OCI-LY7 (cell line): ENCODE data around the gene PGAP6. TPM values are rescaled to one million over a fixed set of nuclear protein-coding genes. Genes with fewer than 3 reads are reported as not detected.
A peak's percentile ranks its signal among the peaks of the same experiment; 100 is the strongest.

Source experiments
- BruUV-seq: library from RNA; stranded (reverse); fragments of 400-500 nt; replicated peaks from 2 replicates; lab custom pipeline; 2021; lab: Mats Ljungman, UMichigan
- CTCF ChIA-PET: fragments of 300-600 bp; sonication (Branson Sonifier 250); formaldehyde crosslinking; loops from one replicate; lab custom pipeline; 2022; ENCODE audit warnings: antibody characterized with exemption; ENCODE audit not compliant: unreplicated experiment; lab: Charles Lee
- POLR2A ChIA-PET: fragments of 300-600 bp; sonication (Branson Sonifier 250); formaldehyde crosslinking; loops from one replicate; lab custom pipeline; 2022; ENCODE audit warnings: antibody characterized with exemption; lab: Charles Lee
- DNase-seq: peaks from one replicate; pipeline ENCODE4 v3.0.0-alpha.2; 2015; ENCODE audit warnings: low spot score
- H2AFZ ChIP-seq: fragments of 200-600 bp; sonication (generic), shearing (Covaris generic); 2 replicates; pipeline ENCODE4 v1.6.1; 2014; ENCODE audit warnings: mild to moderate bottlenecking, antibody characterized with exemption, low read length, moderate library complexity
- H3K27ac ChIP-seq: fragments of 200-600 bp; sonication (generic); 2 replicates; pipeline ENCODE4 v1.5.1; 2014; ENCODE audit warnings: mixed run types, low read depth, mild to moderate bottlenecking, moderate library complexity, low read length, inconsistent platforms; ENCODE audit not compliant: poor library complexity, severe bottlenecking
- H3K36me3 ChIP-seq: fragments of 200-600 bp; sonication (generic); 2 replicates; pipeline ENCODE4 v1.6.1; 2014; ENCODE audit warnings: mild to moderate bottlenecking, antibody characterized with exemption, low read length, moderate library complexity, mixed read lengths; ENCODE audit not compliant: insufficient read depth
- H3K4me1 ChIP-seq: fragments of 200-600 bp; sonication (generic); 2 replicates; pipeline ENCODE4 v1.5.1; 2014; ENCODE audit warnings: mild to moderate bottlenecking, low read length; ENCODE audit not compliant: insufficient read depth, poor library complexity, severe bottlenecking
- H3K4me2 ChIP-seq: fragments of 200-600 bp; sonication (generic); 2 replicates; pipeline ENCODE4 v1.6.1; 2014; ENCODE audit warnings: mild to moderate bottlenecking, low read length
- H3K4me3 ChIP-seq: fragments of 200-600 bp; sonication (generic); 2 replicates; pipeline ENCODE4 v1.5.1; 2014; ENCODE audit warnings: mild to moderate bottlenecking, low read depth, low read length; ENCODE audit not compliant: poor library complexity, severe bottlenecking
- H3K79me2 ChIP-seq: fragments of 200-600 bp; sonication (generic); 2 replicates; pipeline ENCODE4 v1.6.1; 2016; ENCODE audit warnings: low read depth, mild to moderate bottlenecking, low read length, moderate library complexity, mixed read lengths; ENCODE audit not compliant: insufficient read depth
- H3K9me2 ChIP-seq: fragments of 200-600 bp; sonication (generic); 2 replicates; pipeline ENCODE4 v1.6.1; 2016; ENCODE audit warnings: mild to moderate bottlenecking, low read length, mixed read lengths; ENCODE audit not compliant: insufficient read depth
- H3K9me3 ChIP-seq: fragments of 200-600 bp; sonication (generic); 2 replicates; pipeline ENCODE4 v1.6.1; 2014; ENCODE audit warnings: mild to moderate bottlenecking, mixed run types, low read length, mixed read lengths
- H4K20me1 ChIP-seq: fragments of 200-600 bp; sonication (generic); 2 replicates; pipeline ENCODE4 v1.6.1; 2014; ENCODE audit warnings: mild to moderate bottlenecking, antibody characterized with exemption, low read length, moderate library complexity, mixed read lengths; ENCODE audit not compliant: insufficient read depth
- EZH2phosphoT487 ChIP-seq: fragments of 200-600 bp; sonication (generic); IDR thresholded peaks from 2 replicates; pipeline ENCODE4 v1.6.1; 2018; ENCODE audit warnings: low read depth, borderline replicate concordance, mild to moderate bottlenecking, mixed run types, antibody characterized with exemption, low read length, moderate library complexity, mixed read lengths
- intact Hi-C: fragments of 100-400 bp; cut with micrococcal nuclease; formaldehyde crosslinking; loops from one replicate; pipeline ENCODE4 v1.10.0; 2022; ENCODE audit not compliant: unreplicated experiment
- total RNA-seq, 2 experiments: library from RNA; depleted of rRNA in 1 of 2; stranded (reverse); fragments of >200 nt in 1 of 2; shearing (Covaris generic) in 1 of 2; gene quantifications; 2 replicates each; pipeline ENCODE4 v1.2.3, GENCODE V29; 2014 to 2022
- TF ChIP-seq, protein P1 (sequence below): fragments of 200-600 bp; sonication (generic); conservative IDR thresholded peaks from 2 replicates; pipeline ENCODE4 v1.5.1; 2014; ENCODE audit warnings: mild to moderate bottlenecking, antibody characterized with exemption, low read length, moderate library complexity, mixed read lengths

The PGAP6 gene
- total RNA-seq, 2 experiments from 2014 or later, result 41.2 to 50.6 TPM

DNA sequence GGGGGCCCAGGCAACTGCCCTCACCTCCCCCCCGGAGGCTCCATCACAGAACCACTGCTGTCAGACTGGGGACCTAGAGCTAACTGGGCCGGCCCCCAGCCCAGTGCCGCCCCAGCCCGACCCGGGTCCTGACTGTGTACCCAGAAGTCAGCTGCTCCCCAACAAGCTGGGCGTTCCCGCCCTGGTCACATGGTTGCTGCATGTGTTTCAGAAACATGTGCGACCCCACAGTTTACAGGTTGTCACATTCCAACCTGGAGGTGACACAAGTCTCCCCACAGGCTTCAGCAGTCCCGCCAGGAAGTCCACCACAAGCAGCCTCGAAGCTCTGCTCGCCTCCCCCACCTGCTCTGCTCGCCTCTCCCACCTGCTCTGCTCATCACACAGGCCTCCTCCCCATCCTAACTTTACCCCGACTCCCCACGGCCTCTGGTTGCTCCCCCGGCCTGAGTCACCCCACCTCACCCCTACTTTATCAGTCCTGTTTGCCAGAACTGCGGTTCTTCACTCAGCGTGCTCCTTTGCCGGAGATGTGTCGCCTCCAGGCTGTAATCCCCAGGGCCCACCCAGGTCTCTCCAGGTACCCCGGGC lies 12.4 kb downstream of the PGAP6 start:
- no peak for TF ChIP-seq EZH2phosphoT487
- TF ChIP-seq, protein P1, sequence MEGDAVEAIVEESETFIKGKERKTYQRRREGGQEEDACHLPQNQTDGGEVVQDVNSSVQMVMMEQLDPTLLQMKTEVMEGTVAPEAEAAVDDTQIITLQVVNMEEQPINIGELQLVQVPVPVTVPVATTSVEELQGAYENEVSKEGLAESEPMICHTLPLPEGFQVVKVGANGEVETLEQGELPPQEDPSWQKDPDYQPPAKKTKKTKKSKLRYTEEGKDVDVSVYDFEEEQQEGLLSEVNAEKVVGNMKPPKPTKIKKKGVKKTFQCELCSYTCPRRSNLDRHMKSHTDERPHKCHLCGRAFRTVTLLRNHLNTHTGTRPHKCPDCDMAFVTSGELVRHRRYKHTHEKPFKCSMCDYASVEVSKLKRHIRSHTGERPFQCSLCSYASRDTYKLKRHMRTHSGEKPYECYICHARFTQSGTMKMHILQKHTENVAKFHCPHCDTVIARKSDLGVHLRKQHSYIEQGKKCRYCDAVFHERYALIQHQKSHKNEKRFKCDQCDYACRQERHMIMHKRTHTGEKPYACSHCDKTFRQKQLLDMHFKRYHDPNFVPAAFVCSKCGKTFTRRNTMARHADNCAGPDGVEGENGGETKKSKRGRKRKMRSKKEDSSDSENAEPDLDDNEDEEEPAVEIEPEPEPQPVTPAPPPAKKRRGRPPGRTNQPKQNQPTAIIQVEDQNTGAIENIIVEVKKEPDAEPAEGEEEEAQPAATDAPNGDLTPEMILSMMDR, result no peak
- POLR2A ChIA-PET, result no interaction called here
- no TSS peak for BruUV-seq

DNA sequence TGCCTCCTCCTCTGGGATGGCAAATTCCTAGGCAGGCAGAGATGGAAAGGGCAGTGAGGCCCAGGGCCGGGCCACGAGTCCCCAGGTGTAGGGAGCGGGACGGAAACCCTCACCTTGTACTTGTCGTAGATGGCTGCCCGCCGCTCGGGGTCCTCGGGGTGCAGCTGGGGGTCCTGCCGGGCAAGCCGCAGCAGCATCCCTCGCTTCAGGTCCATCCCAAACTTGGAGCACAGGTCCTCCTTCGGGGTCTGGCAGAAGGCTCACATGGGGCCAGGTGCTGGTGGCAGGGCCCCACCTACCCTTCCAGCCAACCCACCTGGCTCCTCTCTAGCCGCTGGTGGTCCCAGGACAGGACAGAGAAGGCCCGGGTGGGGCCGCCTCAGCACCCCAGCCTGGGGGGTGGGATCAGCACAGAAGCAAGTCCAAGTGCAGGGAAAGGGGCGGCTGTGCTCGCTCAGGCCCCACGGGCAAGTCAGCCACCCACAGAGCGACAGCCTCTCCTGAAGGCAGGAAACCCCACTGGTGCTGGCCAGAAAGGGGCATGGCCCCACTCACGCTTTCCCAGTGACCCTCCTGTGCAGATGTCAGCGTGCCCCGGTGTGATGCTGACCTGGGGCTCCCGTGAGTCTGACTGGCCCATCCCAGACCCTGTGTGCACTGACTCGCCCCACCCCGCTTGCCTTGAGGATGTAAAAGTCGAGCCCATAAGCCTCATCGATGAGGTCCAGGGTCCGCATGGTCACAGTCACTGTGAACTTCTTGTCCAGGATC lies 13.2 kb downstream of the PGAP6 start:
- Histone ChIP-seq H3K36me3 (peaks cover 44% of the 10 kb centered on the region), H3K9me2 (no peaks in the 10 kb centered on the region), H3K4me2 (no peak overlapping the region), H3K9me3 (no peaks in the 10 kb centered on the region), H3K79me2 (no peaks in the 10 kb centered on the region), H3K4me1 (peaks cover 12% of the 10 kb centered on the region), H2AFZ (no peak overlapping the region), H3K27ac (no peak overlapping the region), H4K20me1 (no peaks in the 10 kb centered on the region), H3K4me3 (no peak overlapping the region)
- ChIA-PET CTCF (no interaction called here), POLR2A (no interaction called here)
- no peak for DNase-seq
- BruUV-seq, result no TSS peak
- TF ChIP-seq EZH2phosphoT487, result no peak
- TF ChIP-seq, protein P1, result no peak
- intact Hi-C loops, result no loop called here

More for the DNA sequence above, 12.4 kb downstream of the PGAP6 start:
- H3K9me3 ChIP-seq, result no peaks in the 10 kb centered on the region
- no peak overlapping the region for H3K27ac ChIP-seq
- H3K4me2 ChIP-seq, result peak overlapping the region; percentile 50; the same call in 1 of the 2 replicates
- DNase-seq, result no peak
- intact Hi-C loops, result no loop called here
- H2AFZ ChIP-seq, result no peak overlapping the region
- no peaks in the 10 kb centered on the region for H3K79me2 ChIP-seq
- H3K9me2 ChIP-seq, result no peaks in the 10 kb centered on the region
- CTCF ChIA-PET, result no interaction called here
- H4K20me1 ChIP-seq, result no peaks in the 10 kb centered on the region
- H3K4me1 ChIP-seq, result peaks cover 12% of the 10 kb centered on the region
- H3K36me3 ChIP-seq, result peaks cover 49% of the 10 kb centered on the region
- peak overlapping the region; percentile 51 for H3K4me3 ChIP-seq

DNA sequence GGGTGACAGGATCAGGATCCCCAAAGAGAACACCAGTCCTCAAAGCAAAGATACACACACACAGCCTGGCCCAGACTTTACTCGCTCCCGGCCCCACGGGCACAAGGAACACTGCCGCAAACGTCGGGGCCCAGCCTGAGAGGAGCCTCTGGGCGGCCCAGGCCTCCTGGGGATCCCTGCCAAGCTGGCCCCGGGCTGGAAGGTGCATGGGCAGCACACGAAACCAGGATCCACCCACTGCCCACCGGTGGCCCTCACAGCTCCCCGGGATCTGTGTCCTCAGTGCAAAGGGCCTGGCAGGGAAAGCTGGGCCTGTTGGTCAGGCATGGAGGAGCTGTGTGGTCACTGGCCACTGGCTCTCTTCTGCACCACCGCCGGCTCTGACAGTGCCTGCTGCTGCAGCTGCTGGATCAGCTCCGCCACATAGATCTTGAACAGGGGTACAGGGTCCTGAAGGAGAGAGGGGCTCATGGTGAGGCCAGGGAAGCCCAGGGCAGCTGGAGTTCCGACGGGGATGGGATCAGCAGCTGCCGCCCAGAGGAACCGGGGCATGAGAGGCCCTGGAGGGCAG lies 14.4 kb downstream of the PGAP6 start:
- Histone ChIP-seq H2AFZ (no peak overlapping the region), H3K36me3 (peaks cover 38% of the 10 kb centered on the region), H3K9me2 (no peaks in the 10 kb centered on the region), H3K27ac (no peak overlapping the region), H3K4me1 (peaks cover 12% of the 10 kb centered on the region), H4K20me1 (no peaks in the 10 kb centered on the region), H3K4me3 (no peak overlapping the region), H3K9me3 (no peaks in the 10 kb centered on the region), H3K79me2 (no peaks in the 10 kb centered on the region), H3K4me2 (no peak overlapping the region)
- DNase-seq, result no peak
- TF ChIP-seq, protein P1, result no peak
- POLR2A ChIA-PET, result no interaction called here
- CTCF ChIA-PET, result no interaction called here
- intact Hi-C loops, result no loop called here
- BruUV-seq, result TSS peak; percentile 57
